ENCODE results near the gene ADSS1. TPM values are rescaled to one million over a fixed set of nuclear protein-coding genes. Genes with fewer than 3 reads are reported as not detected.

The ADSS1 gene
- total RNA-seq, 1 experiment from 2014 or later = 9.9 TPM

DNA sequence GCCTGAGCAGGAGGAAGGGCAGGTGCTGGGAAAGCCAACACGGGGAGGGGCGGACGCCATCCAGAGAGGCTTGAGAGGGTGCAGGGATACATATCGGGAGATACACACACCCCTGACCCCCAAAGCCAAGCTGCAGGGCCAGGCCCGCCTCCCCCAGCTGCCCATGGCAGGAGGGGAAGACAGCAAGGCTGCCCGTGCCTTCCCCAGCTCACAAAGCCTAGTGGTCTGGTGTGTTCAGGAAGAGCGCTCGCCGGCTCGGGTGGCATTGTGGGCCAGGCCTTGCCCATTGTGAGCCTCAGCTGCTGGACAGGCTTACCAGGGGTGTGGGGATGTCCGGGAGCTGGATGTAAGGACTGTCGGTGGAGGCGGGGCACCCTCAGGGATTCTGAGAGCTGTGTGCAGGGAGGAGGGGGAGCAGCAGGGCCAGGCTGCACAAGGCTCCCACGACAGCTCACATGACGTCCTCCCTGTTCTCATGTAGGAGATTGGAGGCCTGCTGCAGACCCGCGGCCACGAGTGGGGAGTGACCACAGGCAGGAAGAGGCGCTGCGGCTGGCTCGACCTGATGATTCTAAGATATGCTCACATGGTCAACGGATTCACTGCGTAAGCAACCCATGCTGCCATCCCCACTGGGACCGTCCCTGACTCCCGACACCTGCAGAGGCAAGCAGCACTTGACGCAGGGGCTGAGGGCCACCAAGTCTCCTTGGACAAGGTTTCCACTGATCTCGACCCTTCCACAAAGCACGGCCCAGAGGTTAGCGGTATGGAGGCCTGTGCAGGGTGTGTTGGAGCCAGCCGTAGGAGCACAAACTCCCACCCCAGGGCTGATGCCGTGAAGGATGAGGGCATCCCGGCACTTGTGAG is 18.8 kb downstream of the ADSS1 start:
- H3K4me1 ChIP-seq (ENCODE audit: control insufficient read depth in 1 of 2, insufficient read depth in 2 of 2, low read length in 2 of 2) = no peaks in the 10 kb centered on the region
- ChIA-PET RAD21 (ENCODE audit: low non-redundant PET in 1 of 2, low total read pairs in 2 of 2, uncharacterized antibody in 2 of 2, unreplicated experiment in 2 of 2) (no interaction called here), POLR2A (no interaction called here), CTCF (no interaction called here)
- TF ChIP-seq ZFX (IDR thresholded peaks at IDR 0.05) = no peak
- intact Hi-C loops (cut with micrococcal nuclease) = no loop called here
- H2AFZ ChIP-seq (ENCODE audit: low read depth, low read length, poor library complexity, severe bottlenecking) = no peak overlapping the region
- H3K27me3 ChIP-seq (ENCODE audit: insufficient read depth, low read length) = no peaks in the 10 kb centered on the region
- ATAC-seq = no peak
- no peak overlapping the region for H3K27ac ChIP-seq (ENCODE audit: low read depth, low read length)
- no TSS peak for BruUV-seq (replicated peaks)
- DNase-seq (ENCODE audit: low read depth, low spot score) = no peak
- H3K9me3 ChIP-seq (ENCODE audit: control insufficient read depth in 1 of 2, insufficient read depth in 1 of 2, low read depth in 1 of 2, low read length in 2 of 2) = no peaks in the 10 kb centered on the region
- no peaks in the 10 kb centered on the region for H3K9me2 ChIP-seq (ENCODE audit: insufficient read depth)
- no peak overlapping the region for H3K4me2 ChIP-seq (ENCODE audit: low read length)
- H3K4me3 ChIP-seq (replicated peaks in 1 of 2; ENCODE audit: low read depth in 1 of 2, low read length in 2 of 2) = no peak overlapping the region
- no peaks in the 10 kb centered on the region for H3K36me3 ChIP-seq (ENCODE audit: control insufficient read depth in 1 of 2, insufficient read depth in 2 of 2, low read length in 2 of 2)
- H3K9ac ChIP-seq (ENCODE audit: low read length) = no peak overlapping the region
- H3K79me2 ChIP-seq (ENCODE audit: insufficient read depth, low read length) = no peaks in the 10 kb centered on the region
- no peaks in the 10 kb centered on the region for H4K20me1 ChIP-seq (ENCODE audit: insufficient read depth)

DNA sequence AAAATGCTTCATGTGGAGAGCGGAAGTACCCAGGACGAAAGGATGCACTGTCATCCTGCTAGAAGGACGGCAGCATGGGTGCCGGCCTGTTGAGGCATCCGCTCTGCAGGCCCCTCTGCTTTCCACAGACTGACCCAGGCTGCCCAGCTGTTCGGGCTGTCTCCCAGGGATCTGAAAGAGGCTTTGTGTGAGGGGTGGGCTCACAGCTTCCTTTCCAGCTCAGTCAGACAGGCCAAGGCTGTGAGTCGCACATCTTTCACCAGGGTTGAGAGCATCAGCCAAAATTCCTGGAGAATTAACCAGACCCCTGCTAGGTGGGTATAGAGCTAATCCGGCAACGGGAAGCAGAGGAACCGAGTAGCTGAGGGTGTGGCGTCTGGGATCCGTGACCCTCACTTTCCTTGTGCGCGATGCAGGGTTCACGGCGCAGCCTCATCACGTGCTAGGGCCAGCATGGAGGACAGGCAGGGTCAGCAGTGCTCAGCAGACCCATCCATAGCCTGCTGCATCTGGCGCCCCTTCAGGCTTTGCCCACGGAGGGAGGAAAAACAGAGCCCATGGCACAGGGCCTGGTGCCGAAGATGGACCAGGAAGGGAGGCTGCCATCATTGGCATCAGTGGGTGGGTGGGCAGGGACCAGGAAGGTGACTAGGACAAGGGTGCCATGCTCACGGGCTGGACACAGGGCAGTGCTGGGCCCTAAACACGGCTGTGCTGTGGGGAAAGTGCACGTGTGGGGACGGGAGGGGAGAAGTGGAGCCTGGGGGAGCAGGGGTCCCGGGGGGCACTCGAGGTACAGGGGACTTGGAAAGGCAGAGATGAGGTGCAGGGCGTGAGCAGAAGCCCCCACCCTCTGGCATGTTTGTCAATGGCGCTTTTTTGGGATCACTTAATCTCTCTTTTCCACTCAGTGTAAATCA is 19.7 kb downstream of the ADSS1 start:
- intact Hi-C loops (cut with micrococcal nuclease) = no loop called here
- POLR2A ChIA-PET = no interaction called here
- Histone ChIP-seq H3K9me2 (ENCODE audit: insufficient read depth) (no peaks in the 10 kb centered on the region), H4K20me1 (ENCODE audit: insufficient read depth) (no peaks in the 10 kb centered on the region), H3K36me3 (ENCODE audit: control insufficient read depth in 1 of 2, insufficient read depth in 2 of 2, low read length in 2 of 2) (no peaks in the 10 kb centered on the region), H2AFZ (ENCODE audit: low read depth, low read length, poor library complexity, severe bottlenecking) (no peak overlapping the region), H3K4me2 (ENCODE audit: low read length) (no peak overlapping the region), H3K79me2 (ENCODE audit: insufficient read depth, low read length) (no peaks in the 10 kb centered on the region), H3K9ac (ENCODE audit: low read length) (no peak overlapping the region), H3K27ac (ENCODE audit: low read depth, low read length) (no peak overlapping the region), H3K4me3 (replicated peaks in 1 of 2; ENCODE audit: low read depth in 1 of 2, low read length in 2 of 2) (no peak overlapping the region), H3K27me3 (ENCODE audit: insufficient read depth, low read length) (no peaks in the 10 kb centered on the region), H3K9me3 (ENCODE audit: control insufficient read depth in 1 of 2, insufficient read depth in 1 of 2, low read depth in 1 of 2, low read length in 2 of 2) (no peaks in the 10 kb centered on the region), H3K4me1 (ENCODE audit: control insufficient read depth in 1 of 2, insufficient read depth in 2 of 2, low read length in 2 of 2) (peaks cover 0 to 1% of the 10 kb centered on the region in 2 experiments; a peak in 1 of 4 replicates)
- ATAC-seq (no peak), DNase-seq (ENCODE audit: low read depth, low spot score) (no peak)
- CTCF ChIA-PET = no interaction called here
- BruUV-seq (replicated peaks) = no TSS peak
- RAD21 ChIA-PET (ENCODE audit: low non-redundant PET in 1 of 2, low total read pairs in 2 of 2, uncharacterized antibody in 2 of 2, unreplicated experiment in 2 of 2) = no interaction called here
- no peak for TF ChIP-seq CBX3 (IDR thresholded peaks at IDR 0.05; ENCODE audit: low read depth)
- no peak for TF ChIP-seq YY1 (IDR thresholded peaks at IDR 0.05; ENCODE audit: extremely low read depth, insufficient replicate concordance, low read depth, low read length)
- no peak for TF ChIP-seq SRF (IDR thresholded peaks at IDR 0.05; ENCODE audit: low read depth)
- no peak for TF ChIP-seq ZNF274 (IDR thresholded peaks at IDR 0.05; ENCODE audit: low read depth, low read length)
- no peak for TF ChIP-seq POLR2AphosphoS5 (IDR thresholded peaks at IDR 0.05; ENCODE audit: low read depth, low read length)
- no peak for TF ChIP-seq EZH2phosphoT487 (IDR thresholded peaks at IDR 0.05; ENCODE audit: borderline replicate concordance)
- TF ChIP-seq ELF1 (IDR thresholded peaks at IDR 0.05; ENCODE audit: borderline replicate concordance, low read depth) = no peak
- TF ChIP-seq JUND (IDR thresholded peaks at IDR 0.05) = no peak
- TF ChIP-seq POLR2A (IDR thresholded peaks at IDR 0.05; ENCODE audit: borderline replicate concordance, extremely low read depth, insufficient read depth, insufficient read length) = no peak
- no peak for TF ChIP-seq SIN3A (IDR thresholded peaks at IDR 0.05; ENCODE audit: low read depth)
- TF ChIP-seq, protein P1, sequence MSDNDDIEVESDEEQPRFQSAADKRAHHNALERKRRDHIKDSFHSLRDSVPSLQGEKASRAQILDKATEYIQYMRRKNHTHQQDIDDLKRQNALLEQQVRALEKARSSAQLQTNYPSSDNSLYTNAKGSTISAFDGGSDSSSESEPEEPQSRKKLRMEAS (IDR thresholded peaks at IDR 0.05) = no peak
- TF ChIP-seq TCF7L2 (IDR thresholded peaks at IDR 0.05; ENCODE audit: borderline replicate concordance, extremely low read depth, insufficient read depth, insufficient read length) = no peak
- TF ChIP-seq EGR1 (IDR thresholded peaks at IDR 0.05; ENCODE audit: low read depth) = no peak
- no peak for TF ChIP-seq CEBPB (IDR thresholded peaks at IDR 0.05; ENCODE audit: low read depth)
- TF ChIP-seq, protein P2, sequence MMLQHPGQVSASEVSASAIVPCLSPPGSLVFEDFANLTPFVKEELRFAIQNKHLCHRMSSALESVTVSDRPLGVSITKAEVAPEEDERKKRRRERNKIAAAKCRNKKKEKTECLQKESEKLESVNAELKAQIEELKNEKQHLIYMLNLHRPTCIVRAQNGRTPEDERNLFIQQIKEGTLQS (IDR thresholded peaks at IDR 0.05) = no peak
- TF ChIP-seq ZFX (IDR thresholded peaks at IDR 0.05) = no peak
- TF ChIP-seq RAD21 (IDR thresholded peaks at IDR 0.05; ENCODE audit: low read depth) = no peak
- TF ChIP-seq, protein P3, sequence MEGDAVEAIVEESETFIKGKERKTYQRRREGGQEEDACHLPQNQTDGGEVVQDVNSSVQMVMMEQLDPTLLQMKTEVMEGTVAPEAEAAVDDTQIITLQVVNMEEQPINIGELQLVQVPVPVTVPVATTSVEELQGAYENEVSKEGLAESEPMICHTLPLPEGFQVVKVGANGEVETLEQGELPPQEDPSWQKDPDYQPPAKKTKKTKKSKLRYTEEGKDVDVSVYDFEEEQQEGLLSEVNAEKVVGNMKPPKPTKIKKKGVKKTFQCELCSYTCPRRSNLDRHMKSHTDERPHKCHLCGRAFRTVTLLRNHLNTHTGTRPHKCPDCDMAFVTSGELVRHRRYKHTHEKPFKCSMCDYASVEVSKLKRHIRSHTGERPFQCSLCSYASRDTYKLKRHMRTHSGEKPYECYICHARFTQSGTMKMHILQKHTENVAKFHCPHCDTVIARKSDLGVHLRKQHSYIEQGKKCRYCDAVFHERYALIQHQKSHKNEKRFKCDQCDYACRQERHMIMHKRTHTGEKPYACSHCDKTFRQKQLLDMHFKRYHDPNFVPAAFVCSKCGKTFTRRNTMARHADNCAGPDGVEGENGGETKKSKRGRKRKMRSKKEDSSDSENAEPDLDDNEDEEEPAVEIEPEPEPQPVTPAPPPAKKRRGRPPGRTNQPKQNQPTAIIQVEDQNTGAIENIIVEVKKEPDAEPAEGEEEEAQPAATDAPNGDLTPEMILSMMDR (IDR thresholded peaks at IDR 0.05 in 2 of 3, conservative IDR thresholded peaks at IDR 0.05 in 1 of 3; ENCODE audit: borderline replicate concordance in 1 of 3, insufficient read depth in 1 of 3, low read depth in 2 of 3, low read length in 2 of 3) = no peak
